Large intestine (tissue), 3 donors: ENCODE data around the gene NTRK1. TPM values are rescaled to one million over a fixed set of nuclear protein-coding genes. Genes with fewer than 3 reads are reported as not detected.

Experiments used
- DNase-seq, 2 donors: peaks; one replicate each; pipeline versions ENCODE4 v3.0.0 to v3.0.0-alpha.2; 2013
- H3K27ac ChIP-seq: one replicate; pipeline ENCODE4 v1.5.1; 2013; ENCODE audit warnings: low read length
- H3K27me3 ChIP-seq: 2 replicates; pipeline ENCODE4 v1.6.1; 2013; ENCODE audit warnings: low read length; ENCODE audit not compliant: control insufficient read depth, insufficient read depth
- H3K36me3 ChIP-seq: 2 replicates; pipeline ENCODE4 v1.6.1; 2013; ENCODE audit warnings: low read length; ENCODE audit not compliant: control insufficient read depth, insufficient read depth
- H3K4me1 ChIP-seq: one replicate; pipeline ENCODE4 v1.6.1; 2013; ENCODE audit warnings: low read length; ENCODE audit not compliant: control insufficient read depth, insufficient read depth
- H3K4me3 ChIP-seq: one replicate; pipeline ENCODE4 v1.5.1; 2013; ENCODE audit warnings: low read length
- H3K9me3 ChIP-seq: one replicate; pipeline ENCODE4 v1.6.1; 2013; ENCODE audit warnings: mild to moderate bottlenecking, low read depth, low read length, moderate library complexity; ENCODE audit not compliant: control insufficient read depth
- WGBS: methylation state at CpG from one replicate; pipeline ENCODE4 v1.1.5; 2013; ENCODE audit warnings: low lambda C conversion rate; ENCODE audit not compliant: insufficient coverage; 5-methylcytosine and 5-hydroxymethylcytosine counted together
- polyA plus RNA-seq: library from polyadenylated mRNA; unstranded; fragments of 120-200 nt; gene quantifications from one replicate; pipeline ENCODE4 v1.2.1, GENCODE V29; 2013

The NTRK1 gene
- polyA plus RNA-seq, 1 donor: 0.15 TPM

DNA sequence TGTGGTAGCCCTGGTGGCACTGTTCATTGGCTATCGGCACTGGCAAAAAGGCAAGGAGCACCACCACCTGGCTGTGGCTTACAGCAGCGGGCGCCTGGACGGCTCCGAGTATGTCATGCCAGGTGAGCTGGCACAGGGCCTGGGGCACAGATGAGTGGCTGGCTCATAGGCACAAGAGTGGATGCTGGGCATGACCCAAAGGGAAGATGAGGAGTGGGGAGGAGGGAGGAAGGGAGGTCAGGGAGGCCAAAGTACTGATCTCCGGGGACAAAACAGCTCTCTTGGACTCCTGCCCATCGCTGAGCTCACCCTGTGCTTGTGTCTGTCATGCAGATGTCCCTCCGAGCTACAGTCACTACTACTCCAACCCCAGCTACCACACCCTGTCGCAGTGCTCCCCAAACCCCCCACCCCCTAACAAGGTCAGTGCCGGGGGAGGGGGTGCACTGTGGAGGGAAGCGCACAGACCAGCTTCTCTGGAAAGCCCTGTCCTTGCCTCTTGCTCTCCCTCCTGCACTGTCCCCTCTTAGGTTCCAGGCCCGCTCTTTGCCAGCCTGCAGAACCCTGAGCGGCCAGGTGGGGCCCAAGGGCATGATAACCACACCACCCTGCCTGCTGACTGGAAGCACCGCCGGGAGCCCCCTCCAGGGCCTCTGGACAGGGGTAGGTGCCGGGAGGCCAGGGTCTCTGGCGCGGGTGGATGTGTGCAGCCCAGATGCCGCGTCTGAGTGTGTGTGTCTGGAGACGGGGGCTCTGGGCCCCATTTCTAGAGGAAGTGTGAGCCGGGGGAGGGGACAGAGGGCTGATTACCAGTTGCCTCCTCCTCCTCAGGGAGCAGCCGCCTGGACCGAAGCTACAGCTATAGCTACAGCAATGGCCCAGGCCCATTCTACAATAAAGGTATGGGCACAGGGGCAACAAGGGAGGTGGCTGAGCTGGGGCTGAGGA, 52.5 kb downstream of the NTRK1 start:
- Histone ChIP-seq H3K36me3 (no peaks in the 10 kb centered on the region), H3K9me3 (peaks cover 5% of the 10 kb centered on the region), H3K27me3 (peaks cover 40% of the 10 kb centered on the region), H3K4me3 (no peak overlapping the region), H3K4me1 (peaks cover 12% of the 10 kb centered on the region), H3K27ac (no peak overlapping the region)
- no CpG with 5 or more reads among the region's 24 CpGs for WGBS
- no peak for DNase-seq

GRCh38 chr1:156913809-156914387, 53.2 kb downstream of the NTRK1 start:
- no CpG with 5 or more reads among the region's 13 CpGs for WGBS
- H3K9me3 ChIP-seq: no peaks in the 10 kb centered on the region
- peaks cover 12% of the 10 kb centered on the region for H3K4me1 ChIP-seq
- no peak overlapping the region for H3K4me3 ChIP-seq
- peaks cover 37% of the 10 kb centered on the region for H3K27me3 ChIP-seq
- DNase-seq: no peak
- H3K27ac ChIP-seq: no peak overlapping the region
- no peaks in the 10 kb centered on the region for H3K36me3 ChIP-seq

GRCh38 chr1:156914440-156914856, 53.8 kb downstream of the NTRK1 start:
- Histone ChIP-seq H3K27ac (no peak overlapping the region), H3K36me3 (no peaks in the 10 kb centered on the region), H3K4me1 (peaks cover 12% of the 10 kb centered on the region), H3K9me3 (no peaks in the 10 kb centered on the region), H3K27me3 (peaks cover 35% of the 10 kb centered on the region), H3K4me3 (no peak overlapping the region)
- no CpG with 5 or more reads among the region's 9 CpGs for WGBS
- DNase-seq: no peak

DNA sequence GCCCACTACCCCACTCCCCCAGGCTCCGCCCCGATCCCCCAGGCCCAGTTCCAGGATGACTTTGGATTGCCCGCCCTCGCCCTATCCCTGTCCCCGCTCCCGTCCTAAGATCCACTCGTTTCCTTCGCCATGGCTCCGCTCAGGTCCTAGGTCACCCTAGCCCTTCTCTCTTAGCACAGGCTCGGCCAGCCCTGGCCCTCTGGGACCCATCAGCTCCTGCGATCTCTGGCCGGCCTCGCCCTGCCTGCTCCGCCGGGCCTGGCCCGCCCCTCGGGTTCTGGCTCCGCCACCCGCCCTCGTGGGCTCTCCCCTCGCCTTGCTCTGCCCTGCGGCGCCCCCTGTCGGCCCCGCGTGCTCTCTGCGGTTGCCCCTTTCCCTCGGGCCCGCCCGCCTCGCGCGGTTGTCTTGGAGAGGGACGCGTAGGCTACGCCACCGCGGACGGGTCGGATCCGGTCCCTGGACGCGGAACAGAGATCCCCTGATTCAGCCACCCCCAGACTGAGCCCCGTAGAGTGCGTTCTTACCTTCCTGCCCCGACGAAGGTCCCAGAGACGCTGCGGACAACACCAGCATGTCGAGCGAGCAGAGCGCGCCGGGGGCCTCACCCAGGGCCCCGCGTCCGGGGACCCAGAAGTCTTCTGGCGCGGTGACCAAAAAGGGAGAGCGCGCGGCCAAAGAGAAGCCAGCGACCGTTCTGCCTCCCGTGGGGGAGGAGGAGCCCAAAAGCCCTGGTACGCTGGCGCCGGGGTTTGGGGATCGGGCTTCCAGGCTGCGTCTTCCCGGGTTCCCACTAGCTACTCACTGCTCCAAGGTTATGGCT, 59.8 kb downstream of the NTRK1 start, which contains the start of gene LRRC71:
Gene LRRC71, plus strand, starts transcription at position 400 of the 820 bp plus-strand sequence. Its CDS starts 172 bp downstream, at position 572.
- no peak within 1 kb of the TSS for H3K4me3 ChIP-seq
- H3K9me3 ChIP-seq: peaks cover 9% of the 10 kb centered on the region
- H3K4me1 ChIP-seq: peaks cover 7% of the 10 kb centered on the region
- WGBS: no CpG with 5 or more reads among the region's 71 CpGs
- H3K36me3 ChIP-seq: no peaks in the 10 kb centered on the region
- no peak within 1 kb of the TSS for H3K27ac ChIP-seq
- DNase-seq: peak; percentile 74 to 80
- H3K27me3 ChIP-seq: peaks cover 70% of the 10 kb centered on the region

DNA sequence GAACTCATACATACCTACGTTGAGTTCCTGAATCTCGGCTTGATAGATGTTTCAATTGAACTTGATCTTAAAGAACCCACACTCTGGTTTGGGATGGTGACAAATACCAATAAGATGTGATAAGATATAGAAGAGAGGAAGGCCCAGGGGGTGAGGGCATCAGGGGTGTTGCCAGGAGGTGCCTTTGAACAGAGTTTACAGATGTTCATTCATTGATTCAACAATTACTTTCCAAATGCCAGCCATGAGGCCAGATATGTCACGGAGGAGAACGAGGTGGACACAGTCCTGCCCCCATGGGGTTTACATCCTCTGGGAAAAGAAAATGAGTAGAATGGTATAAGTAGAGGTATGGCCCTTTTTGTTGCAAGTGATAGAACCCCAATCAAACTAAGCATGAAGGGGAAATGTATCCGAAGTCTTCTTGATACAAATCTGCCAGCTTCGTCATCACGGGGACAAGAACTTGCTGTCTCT, 60.4 kb downstream of the NTRK1 start:
- Histone ChIP-seq H3K4me3 (no peak overlapping the region), H3K4me1 (peaks cover 7% of the 10 kb centered on the region), H3K27ac (no peak overlapping the region), H3K9me3 (peaks cover 9% of the 10 kb centered on the region), H3K36me3 (no peaks in the 10 kb centered on the region), H3K27me3 (peaks cover 76% of the 10 kb centered on the region)
- WGBS: no CpG with 5 or more reads among the region's 7 CpGs
- no peak for DNase-seq

DNA sequence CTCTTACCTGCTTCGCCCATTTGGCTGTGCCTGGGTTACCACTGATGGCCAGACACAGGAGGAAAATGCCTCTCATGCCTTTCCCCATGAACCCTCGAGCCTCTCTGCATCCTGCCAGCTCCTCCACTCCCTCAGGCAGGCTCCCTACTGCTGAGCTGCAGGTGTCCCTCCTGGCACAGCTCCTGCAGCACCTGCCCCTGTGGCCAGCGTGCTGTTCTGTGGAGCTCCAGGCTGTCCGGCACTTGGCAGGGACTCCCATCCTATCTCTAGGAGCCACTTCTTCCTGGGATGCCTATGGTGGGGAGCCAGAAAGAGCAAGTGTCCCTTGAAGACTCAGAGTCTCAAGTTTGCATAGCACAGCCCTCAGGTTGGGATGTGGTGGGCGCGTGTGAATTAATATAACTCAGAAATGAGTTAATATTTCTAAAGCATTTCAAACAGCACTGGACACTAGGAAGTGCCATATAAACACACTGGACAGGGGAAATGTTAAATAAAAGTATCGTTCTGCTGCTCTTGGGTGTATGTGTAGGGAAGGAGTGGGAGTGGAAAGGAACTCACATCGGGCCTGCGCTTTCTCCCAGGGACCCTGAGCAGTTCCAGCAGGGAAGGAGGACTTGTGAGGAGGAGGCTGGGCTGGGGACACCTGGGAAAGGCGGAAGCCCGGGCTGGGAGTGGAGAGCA, 62.5 kb downstream of the NTRK1 start:
- peaks cover 9% of the 10 kb centered on the region for H3K9me3 ChIP-seq
- no peaks in the 10 kb centered on the region for H3K36me3 ChIP-seq
- no peak overlapping the region for H3K4me3 ChIP-seq
- no peak overlapping the region for H3K27ac ChIP-seq
- H3K27me3 ChIP-seq: peaks cover 95% of the 10 kb centered on the region
- DNase-seq: no peak
- WGBS: 0% methylated on average over 1 of the region's 11 CpGs
- peaks cover 11% of the 10 kb centered on the region for H3K4me1 ChIP-seq

- H3K36me3 ChIP-seq: no peaks in the 10 kb centered on the region
- H3K27ac ChIP-seq: no peak overlapping the region
- H3K27me3 ChIP-seq: peaks cover 98% of the 10 kb centered on the region
- no peak overlapping the region for H3K4me3 ChIP-seq
- H3K4me1 ChIP-seq: peaks cover 11% of the 10 kb centered on the region
- no peak for DNase-seq
- WGBS: no CpG with 5 or more reads among the region's 64 CpGs
- H3K9me3 ChIP-seq: peaks cover 9% of the 10 kb centered on the region
Measured at GRCh38 chr1:156923670-156924477, 63.2 kb downstream of the NTRK1 start.

DNA sequence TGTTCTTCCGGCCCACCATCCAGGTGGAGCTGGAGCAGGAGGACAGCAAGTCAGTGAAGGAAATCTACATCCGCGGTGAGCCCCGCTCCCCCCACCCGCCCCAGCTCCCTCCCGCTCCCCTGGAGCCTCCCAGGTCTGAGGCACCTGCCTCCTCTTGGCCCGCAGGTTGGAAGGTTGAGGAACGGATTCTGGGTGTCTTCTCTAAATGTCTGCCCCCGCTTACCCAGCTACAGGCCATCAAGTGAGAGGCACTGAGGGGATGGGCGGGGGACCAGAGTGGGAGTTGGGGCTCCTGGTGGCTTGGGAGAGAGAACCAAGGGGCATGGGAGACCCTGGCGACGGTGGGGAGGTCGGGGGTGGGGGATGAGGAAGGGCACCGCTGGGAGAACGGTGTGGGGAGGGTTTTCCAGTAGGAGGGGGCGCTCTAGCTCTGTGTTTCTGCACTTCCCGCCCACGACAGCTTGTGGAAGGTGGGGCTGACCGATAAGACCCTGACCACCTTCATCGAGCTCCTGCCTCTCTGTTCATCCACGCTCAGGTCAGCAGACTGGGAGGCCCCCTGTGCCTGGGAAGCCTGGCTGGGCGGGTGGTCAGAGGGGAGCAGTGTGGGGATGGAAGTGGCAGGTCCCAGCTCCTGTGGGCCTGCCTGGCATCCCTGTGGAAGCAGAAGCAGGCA, 64.0 kb downstream of the NTRK1 start:
- H3K27ac ChIP-seq: no peak overlapping the region
- no CpG with 5 or more reads among the region's 22 CpGs for WGBS
- H3K27me3 ChIP-seq: peaks cover 99% of the 10 kb centered on the region
- no peak overlapping the region for H3K4me3 ChIP-seq
- no peaks in the 10 kb centered on the region for H3K36me3 ChIP-seq
- H3K4me1 ChIP-seq: peaks cover 11% of the 10 kb centered on the region
- DNase-seq: no peak
- H3K9me3 ChIP-seq: peaks cover 9% of the 10 kb centered on the region
